Measurements from ENCODE around the gene PDIA5.

The PDIA5 gene

GRCh38 chr3:123157209-123157597 lies 90.4 kb downstream of the PDIA5 start:
- TF ChIP-seq, protein P1, sequence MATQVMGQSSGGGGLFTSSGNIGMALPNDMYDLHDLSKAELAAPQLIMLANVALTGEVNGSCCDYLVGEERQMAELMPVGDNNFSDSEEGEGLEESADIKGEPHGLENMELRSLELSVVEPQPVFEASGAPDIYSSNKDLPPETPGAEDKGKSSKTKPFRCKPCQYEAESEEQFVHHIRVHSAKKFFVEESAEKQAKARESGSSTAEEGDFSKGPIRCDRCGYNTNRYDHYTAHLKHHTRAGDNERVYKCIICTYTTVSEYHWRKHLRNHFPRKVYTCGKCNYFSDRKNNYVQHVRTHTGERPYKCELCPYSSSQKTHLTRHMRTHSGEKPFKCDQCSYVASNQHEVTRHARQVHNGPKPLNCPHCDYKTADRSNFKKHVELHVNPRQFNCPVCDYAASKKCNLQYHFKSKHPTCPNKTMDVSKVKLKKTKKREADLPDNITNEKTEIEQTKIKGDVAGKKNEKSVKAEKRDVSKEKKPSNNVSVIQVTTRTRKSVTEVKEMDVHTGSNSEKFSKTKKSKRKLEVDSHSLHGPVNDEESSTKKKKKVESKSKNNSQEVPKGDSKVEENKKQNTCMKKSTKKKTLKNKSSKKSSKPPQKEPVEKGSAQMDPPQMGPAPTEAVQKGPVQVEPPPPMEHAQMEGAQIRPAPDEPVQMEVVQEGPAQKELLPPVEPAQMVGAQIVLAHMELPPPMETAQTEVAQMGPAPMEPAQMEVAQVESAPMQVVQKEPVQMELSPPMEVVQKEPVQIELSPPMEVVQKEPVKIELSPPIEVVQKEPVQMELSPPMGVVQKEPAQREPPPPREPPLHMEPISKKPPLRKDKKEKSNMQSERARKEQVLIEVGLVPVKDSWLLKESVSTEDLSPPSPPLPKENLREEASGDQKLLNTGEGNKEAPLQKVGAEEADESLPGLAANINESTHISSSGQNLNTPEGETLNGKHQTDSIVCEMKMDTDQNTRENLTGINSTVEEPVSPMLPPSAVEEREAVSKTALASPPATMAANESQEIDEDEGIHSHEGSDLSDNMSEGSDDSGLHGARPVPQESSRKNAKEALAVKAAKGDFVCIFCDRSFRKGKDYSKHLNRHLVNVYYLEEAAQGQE (IDR thresholded peaks at IDR 0.05; ENCODE audit: insufficient read depth in 1 of 2, low read depth in 2 of 2, low read length in 2 of 2) = no peak
- no peak for TF ChIP-seq SIN3A (IDR thresholded peaks at IDR 0.05; ENCODE audit: borderline replicate concordance, insufficient read depth, low read length)
- no peak for TF ChIP-seq POLR2AphosphoS5 (IDR thresholded peaks at IDR 0.05; ENCODE audit: low read depth, low read length)
- no peak for TF ChIP-seq TAF1 (IDR thresholded peaks at IDR 0.05; ENCODE audit: borderline replicate concordance, insufficient read depth, low read length)
- TF ChIP-seq FOXP2 (optimal IDR thresholded peaks at IDR 0.05; ENCODE audit: borderline replicate concordance, extremely low read depth, extremely low read length, insufficient read depth) = no peak

DNA sequence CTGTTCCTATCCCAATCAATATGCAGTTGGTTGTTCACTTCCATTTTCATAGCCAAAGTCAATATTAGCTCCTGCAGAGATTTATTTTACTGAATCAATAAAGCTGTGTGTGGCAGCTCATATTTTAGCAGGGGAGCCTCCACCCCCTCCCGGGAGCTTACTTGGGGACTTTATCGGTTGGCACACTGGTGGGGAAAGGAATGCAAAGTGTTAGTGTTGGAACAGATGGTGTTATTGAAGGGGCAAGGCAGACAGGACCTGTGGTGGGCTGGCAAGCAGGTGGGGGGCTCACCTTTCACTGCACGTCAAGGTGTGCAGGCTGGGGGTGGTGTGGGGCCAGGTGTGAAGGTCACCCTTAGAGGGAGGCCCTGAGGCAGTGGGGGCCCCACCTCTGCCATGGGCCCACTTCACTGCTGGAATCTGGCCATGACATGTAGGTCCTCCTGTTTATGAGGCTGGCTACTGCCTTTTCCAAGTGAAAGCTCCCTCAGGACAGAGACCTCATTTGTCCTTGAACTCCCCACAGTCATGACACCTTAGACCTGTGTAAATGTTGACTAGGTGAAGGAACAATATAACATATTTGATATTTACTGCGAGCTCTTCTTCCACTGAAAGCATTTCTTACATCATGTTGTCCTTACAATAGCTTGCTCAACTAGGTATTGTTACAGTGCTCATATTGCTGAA lies 90.9 kb downstream of the PDIA5 start:
- TF ChIP-seq, protein P1 (IDR thresholded peaks at IDR 0.05; ENCODE audit: insufficient read depth in 1 of 2, low read depth in 2 of 2, low read length in 2 of 2) = no peak

- TF ChIP-seq POLR2AphosphoS5 (IDR thresholded peaks at IDR 0.05; ENCODE audit: low read depth, low read length) (no peak), FOXP2 (optimal IDR thresholded peaks at IDR 0.05; ENCODE audit: borderline replicate concordance, extremely low read depth, extremely low read length, insufficient read depth) (no peak), SIN3A (IDR thresholded peaks at IDR 0.05; ENCODE audit: borderline replicate concordance, insufficient read depth, low read length) (no peak), TAF1 (IDR thresholded peaks at IDR 0.05; ENCODE audit: borderline replicate concordance, insufficient read depth, low read length) (no peak)
- TF ChIP-seq, protein P1 (IDR thresholded peaks at IDR 0.05; ENCODE audit: insufficient read depth in 1 of 2, low read depth in 2 of 2, low read length in 2 of 2) = no peak
These were observed 91.5 kb downstream of the PDIA5 start for GRCh38 chr3:123158330-123158729.

DNA sequence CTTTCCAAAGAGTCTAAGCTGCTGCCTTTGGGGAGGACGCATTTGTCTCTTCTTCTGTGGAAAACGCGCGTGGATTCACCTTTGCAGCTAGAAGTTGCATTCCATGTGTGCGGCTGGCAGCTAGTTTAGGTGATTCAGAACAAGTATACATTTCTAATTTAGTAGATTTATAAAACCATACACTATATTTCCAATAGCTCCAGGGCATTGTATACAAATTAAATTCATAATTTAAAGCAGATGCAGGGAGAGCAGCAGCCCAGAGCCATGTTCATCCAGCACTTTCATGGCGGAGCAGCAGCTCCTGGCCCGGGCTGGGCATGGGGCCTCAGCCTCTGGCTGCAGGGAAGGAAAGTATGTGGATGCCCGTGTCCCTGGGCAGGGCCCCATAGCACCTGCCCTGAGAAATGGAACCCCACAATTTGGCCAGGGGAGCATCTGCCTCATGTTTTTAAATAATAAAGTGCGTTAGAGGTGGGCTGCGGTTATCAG lies 92.1 kb downstream of the PDIA5 start:
- TF ChIP-seq SIN3A (IDR thresholded peaks at IDR 0.05; ENCODE audit: borderline replicate concordance, insufficient read depth, low read length) (no peak), FOXP2 (optimal IDR thresholded peaks at IDR 0.05; ENCODE audit: borderline replicate concordance, extremely low read depth, extremely low read length, insufficient read depth) (no peak), TAF1 (IDR thresholded peaks at IDR 0.05; ENCODE audit: borderline replicate concordance, insufficient read depth, low read length) (no peak), POLR2AphosphoS5 (IDR thresholded peaks at IDR 0.05; ENCODE audit: low read depth, low read length) (no peak)
- TF ChIP-seq, protein P1 (IDR thresholded peaks at IDR 0.05; ENCODE audit: insufficient read depth in 1 of 2, low read depth in 2 of 2, low read length in 2 of 2) = no peak
